HG02943 (cell line): ENCODE data around the gene FLT3.
"Not testable (repeated sequence)": the region's sequence is repeated elsewhere in the genome, so short reads cannot be mapped to it uniquely, and the experiment has no call there.

Source experiments
- ATAC-seq: cut with Tn5 transposase; IDR thresholded peaks from one replicate; pipeline ENCODE4 v1.9.1; 2021; ENCODE audit warnings: mild to moderate bottlenecking, low read depth, moderate library complexity; ENCODE audit not compliant: unreplicated experiment

FLT3 gene

DNA sequence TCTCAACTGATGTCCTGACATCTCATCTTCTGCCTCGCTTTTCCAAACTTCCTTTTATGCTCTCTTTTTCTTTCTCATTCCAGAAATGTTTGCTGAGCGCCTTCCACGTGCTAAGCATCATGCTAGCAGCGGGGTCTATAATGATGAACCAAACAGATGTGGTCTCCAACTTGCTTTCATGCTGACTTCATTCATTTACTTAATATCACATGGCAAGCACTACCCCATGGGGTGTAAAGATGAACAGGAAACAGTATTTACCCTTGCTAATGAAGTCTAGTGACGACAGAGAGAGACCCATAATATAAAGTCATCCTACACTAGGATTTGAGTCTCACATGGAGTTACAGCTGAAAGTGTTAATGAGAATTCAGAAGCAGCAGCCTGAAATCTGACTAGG is 90.3 kb downstream of the FLT3 start:
- ATAC-seq, result no peak

DNA sequence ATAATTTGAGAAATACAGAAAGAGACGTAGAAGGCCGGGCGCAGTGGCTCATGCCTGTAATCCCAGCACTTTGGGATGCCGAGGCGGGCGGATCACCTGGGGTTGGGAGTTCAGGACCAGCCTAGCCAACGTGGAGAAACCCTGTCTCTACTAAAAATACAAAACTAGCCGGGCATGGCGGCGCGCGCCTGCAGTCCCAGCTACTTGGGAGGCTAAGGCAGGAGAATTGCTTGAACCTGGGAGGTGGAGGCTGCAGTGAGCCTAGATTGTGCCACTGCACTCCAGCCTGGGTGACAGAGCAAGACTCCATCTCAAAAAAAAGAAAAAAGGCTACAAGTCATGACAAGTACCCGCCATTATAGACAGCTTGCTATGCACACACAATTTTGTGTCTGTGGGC is 95.4 kb downstream of the FLT3 start:
- not testable (repeated sequence) for ATAC-seq

DNA sequence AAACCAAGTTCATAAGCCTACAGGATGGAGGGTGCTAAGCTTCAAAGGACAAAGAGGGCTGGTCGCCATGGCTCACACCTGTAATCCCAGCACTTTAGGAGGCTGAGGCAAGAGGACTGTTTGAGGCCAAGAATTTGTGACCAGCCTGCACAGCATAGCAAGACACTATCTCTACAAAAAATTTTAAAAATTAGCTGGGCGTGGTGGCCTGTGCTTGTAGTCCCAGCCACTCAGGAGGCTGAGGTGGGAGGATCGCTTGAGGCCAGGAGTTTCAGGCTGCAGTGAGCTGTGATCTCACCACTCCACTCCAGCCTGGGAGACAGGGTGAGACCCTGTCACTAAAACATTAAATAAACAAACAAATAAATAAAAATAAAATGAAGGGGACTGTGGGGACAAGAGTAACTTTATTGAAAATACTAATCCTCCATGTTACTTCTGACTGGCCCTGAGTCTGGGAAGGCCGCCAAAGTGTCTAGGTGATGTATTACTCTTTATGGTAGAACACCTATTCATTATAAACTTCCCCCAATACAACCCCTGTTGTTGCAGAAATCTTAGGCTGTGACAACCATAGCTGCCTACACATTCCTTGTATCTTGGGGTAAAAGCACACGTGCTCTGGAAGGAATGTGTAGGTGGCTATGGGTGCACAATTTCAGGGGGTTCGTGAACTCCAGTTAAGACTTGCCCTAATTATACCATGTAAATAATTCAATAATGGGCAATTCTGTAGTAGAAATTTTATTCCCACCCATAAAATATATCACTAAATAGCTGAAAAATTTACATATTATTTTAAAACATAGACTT is 97.3 kb downstream of the FLT3 start:
- no peak for ATAC-seq

DNA sequence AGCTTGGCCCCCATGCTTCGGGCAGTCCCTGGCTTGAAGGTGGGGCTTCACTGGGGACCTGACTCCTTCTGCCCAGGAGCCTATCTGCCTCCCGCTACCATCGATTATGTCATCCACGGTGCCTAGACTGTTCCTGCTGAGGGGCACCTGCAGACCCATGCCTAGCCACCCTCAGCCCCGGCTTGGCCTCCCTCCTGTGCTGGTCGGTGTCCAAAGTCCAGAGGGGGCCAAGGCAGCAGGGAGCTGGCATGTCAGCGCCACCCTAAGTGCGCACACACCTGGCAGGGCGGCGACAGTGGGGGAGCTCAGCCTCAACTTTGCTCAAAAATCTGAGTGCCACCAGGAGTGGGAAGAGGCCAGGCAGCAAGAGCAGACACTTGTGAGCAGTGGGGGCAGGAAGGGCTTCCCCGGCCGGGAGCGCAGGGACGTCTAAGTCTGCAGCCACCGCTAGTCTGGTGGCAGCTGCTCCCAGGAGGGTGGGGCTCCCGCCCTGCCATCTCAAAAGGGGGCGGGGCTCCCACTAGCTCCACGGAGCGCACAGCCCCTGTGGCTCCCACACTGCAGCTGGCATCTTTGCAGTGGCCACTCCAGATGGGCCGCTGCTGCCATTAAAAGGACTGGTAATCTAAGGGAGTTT is 98.4 kb downstream of the FLT3 start:
- ATAC-seq, result no peak

DNA sequence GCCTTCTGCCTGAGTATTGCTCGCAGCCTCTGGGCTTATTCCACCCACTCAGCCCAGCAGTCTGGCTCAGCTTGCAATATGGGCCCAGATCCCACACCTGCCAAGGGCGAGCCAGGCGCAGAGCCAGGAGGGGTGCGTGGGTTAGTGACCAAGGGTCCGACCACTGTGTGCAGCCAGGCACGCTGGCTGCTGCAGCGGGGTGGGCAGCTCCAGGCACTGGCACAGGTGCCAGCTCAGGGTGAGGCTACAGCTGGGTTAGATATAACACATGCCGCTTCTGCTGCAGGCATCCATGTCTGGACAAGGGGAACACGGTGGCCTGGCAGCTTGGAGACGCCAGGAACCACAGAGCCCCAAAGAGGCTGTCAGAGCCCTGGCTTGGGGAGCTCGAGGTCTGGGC is 99.3 kb downstream of the FLT3 start:
- ATAC-seq, result no peak

DNA sequence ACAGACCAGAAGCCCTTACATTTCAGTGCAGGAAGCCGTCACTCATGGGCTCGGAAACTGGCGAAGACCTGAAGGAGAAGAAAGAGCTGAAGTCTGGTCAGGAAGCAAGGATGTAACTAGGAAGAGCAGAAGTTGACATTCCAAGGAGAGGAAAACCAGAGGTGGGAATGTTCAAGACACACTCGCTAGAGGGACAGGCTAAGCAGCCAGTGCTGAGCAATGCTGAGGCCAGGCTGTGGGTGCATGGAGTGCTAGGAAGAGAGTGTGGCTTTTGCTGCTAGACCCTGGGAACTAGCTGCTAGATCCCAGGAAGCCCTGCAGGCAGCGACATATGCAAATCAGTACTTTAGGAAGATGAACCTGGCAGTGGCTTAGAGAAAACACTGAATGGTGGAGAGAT is 99.8 kb downstream of the FLT3 start:
- no peak for ATAC-seq

DNA sequence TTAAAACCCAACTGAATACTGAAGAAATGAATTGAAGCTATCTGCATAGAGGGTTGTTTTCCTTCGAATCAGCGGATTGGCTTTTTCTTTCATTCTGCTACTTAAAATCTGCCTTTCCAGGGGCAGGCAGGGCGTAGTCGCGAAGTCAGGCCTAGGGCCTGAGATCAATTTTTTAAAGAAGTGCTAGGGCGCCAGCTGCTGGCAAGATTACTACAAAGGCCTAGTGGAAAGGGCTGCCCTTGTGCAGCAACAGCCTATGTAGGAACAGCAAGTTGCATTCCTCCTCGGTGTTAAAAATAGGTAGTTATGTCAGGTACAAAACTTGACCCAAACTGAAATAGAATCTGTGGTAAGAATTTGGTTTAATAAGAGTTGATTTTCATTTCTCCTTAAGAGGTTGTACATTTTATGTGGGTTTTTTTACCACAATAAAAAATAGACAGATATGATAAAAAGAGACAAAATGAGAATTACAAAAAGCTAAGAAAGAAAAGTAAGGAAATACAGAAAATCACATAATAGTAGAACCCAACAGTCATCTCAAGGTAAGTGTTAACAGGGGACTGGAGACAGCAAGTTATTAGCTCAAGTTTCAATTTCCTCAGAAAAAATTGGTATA is 102.4 kb downstream of the FLT3 start:
- ATAC-seq, result no peak

DNA sequence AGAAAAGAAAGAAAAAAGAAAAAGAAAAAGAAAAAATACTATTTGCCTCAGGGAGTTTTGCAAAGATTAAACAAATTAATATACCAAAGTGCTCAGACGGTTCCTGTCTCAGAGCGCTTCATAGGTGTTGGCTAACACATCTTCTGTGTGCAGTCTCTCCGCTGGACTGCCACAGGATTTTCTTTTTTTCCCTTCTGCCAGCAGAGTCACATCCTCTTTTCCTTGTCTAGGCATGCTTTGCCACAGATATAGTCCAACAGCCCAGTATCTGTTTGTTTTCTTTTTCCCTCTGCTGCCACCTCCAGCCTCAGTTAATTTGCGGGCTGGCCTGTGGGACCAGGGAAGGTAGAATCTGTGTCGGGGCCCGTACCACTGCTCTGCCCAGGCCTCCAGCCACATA is 108.5 kb downstream of the FLT3 start:
- ATAC-seq, result no peak

DNA sequence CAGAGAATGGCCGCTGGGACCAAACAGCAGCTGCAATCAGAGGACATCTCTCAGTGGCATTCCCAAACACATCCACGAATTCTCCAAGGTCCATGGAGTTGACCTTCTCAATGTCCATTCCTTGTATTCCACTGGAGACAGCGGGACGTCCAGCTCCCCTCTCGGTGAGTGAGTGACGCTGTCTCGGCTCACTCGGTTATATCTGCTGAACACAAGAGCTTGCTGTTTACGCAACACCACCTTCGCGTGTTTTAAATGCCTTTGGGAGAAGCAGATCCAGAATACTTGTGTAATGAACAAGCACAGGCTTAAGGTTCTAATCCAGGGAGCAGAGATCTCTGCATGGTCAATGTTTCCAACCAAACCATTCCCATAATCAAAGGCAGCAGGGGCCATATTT is 111.9 kb downstream of the FLT3 start, which contains the start of gene URAD:
Gene URAD (minus strand): TSS at position 174 of the 400 bp plus-strand sequence. CDS start 56 bp downstream, at position 118.
- no peak for ATAC-seq

DNA sequence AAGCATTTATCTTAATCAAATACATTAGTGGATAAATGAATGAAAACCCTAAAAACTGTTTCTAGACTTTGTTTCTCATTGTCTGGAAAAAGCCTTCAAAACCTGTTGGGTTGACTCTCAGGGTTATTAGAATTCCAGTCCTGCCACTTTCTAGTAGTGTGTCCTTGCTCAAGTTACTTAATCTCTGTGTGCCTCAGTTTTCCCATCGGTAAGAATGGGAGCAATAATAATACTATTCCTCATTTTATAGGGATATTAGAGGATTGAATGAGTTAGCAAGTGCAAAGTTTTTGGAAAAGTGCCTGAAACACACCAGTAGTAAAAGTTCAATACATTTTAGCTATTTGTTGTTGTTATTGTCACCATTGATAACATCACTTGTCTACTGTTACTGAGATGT is 114.8 kb downstream of the FLT3 start:
- no peak for ATAC-seq

DNA sequence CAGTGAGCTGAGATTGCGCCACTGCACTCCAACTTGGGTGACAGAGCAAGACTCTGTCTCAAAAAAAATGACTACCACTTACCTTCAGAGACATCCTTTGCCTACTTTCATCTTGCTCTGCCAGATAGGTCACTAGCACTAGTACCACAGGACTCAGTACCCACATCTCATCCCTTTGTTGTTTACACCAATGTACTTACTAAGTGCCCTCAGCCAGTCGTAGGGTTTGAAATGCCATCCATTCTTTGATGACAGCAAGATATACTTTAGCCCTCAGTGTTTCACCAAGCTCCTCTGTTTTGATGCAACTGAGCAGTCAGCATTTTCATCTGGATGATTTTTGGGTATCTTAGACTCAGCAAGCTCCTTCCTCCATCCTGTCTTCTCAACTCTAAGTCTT is 118.0 kb downstream of the FLT3 start:
- ATAC-seq, result no peak

DNA sequence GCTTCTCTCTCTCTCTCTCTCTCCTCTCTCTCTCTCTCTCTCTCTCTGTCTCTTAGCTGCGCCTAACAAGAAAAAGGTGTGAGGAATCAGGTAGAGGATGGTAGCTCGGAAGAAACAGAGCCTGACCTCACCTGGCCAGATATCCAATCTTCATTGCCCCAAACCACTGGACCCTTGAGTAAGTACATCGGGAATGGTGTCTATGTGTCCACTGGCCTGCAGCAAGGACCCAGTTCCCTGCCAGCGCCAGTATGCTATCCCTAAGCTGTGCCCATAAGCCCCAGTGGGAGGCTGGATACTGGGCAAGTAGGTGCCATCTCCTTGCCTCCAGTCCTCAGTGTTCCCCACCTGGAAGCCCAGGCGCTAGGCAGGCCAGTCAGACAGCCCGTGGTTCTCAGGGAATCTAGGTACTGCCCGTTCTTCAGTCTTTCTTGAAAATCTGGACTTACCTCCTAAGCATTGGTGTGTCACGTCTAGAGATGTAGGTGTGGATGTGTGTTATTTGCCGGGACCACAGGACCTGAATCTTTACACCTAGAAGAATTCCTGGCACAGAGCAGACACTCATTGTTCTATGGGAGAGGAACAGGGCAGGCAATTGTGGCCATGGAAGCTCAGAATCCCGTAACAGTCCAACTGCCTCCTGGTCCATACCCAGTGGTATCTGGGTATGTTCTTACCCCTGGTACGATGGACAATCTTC is 119.2 kb downstream of the FLT3 start:
- no peak for ATAC-seq

DNA sequence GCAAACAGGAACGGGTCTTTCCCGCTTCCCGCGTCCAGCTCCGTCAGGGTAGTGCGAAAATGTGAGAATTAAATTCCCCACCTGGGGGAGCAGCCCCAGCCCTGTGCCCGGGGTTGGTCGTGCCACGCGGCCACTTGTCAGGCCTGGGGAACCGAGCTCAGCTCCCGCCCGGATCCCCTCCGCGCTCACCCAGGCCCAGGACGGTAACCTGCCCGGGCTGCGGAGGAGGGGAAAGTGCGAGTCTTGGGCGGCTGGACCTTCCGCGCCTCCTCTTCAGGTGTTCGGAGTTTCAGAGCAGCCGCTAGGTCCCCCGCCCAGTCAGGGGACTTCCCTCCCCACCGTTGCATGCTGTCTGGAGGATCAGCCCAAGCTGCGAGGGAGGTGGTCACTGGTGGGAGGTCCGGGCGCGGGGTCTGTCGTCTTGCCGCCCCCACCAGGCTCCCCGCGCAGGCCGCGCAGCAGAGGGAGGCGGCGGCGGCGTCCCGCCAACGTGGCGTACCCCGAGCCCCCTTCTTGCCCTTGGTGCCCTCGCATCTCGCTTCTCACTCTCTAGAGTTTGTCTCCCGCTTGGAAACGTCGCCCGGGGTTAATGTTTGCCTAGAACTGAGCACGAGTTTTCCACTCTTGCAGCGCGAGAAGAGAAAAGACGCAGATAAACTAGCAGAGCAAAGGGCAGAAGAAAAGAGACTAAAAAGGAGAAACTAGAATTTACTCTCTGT is 119.9 kb downstream of the FLT3 start:
- ATAC-seq, result no peak

DNA sequence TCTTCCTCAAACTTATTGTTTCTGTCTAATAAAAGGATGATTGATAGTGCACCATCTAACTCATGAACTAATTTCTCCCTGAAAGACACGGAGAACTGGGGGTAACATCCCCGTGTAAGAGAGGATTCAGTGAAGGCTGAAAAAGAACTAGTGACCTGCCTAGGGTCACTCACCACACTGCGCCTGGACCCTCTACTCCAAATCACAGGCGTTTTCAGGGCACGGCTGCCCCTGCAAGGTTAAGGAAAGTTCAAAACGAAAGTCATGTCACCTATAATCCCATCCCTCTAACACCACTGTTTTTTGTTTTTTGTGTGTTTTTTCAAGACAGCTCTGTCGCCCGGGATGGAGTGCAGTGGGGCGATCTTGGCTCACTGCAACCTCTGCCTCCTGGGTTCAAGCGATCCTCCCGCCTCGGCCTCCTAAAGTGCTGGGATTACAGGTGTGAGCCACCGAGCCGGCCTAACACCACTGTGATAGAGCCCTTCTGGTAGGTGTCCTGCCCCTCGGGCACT is 120.6 kb downstream of the FLT3 start:
- ATAC-seq, result no peak

DNA sequence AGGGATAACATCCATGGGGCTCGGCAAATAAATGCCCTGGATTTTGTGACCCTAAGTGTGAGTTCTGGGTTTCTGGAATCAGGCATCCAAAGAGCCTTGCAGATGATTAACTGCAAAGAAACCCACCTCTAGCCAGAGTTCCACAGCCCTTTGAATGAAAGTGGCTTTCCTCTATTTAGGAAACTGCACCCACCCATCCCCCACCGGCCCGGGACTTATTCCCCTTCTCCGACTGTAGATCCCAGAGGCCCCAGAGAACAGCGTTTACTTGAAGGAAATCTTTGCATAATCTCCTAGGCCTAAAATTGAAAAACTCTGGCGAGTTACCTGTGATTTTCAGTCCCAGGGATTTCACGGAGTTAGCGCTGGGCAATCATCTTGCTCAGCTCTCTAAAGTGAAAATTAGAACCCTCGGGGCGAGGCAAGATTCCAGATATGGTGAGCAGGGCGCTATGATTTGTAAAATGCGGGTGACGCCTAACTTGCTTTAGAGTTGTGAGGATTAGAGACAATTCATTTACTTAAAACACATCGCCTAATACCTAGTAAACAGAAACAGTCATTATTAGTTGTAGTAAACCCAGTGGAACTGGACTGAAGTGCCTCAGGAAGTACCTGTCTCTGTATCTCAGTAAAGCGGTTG is 121.3 kb downstream of the FLT3 start:
- ATAC-seq, result no peak

DNA sequence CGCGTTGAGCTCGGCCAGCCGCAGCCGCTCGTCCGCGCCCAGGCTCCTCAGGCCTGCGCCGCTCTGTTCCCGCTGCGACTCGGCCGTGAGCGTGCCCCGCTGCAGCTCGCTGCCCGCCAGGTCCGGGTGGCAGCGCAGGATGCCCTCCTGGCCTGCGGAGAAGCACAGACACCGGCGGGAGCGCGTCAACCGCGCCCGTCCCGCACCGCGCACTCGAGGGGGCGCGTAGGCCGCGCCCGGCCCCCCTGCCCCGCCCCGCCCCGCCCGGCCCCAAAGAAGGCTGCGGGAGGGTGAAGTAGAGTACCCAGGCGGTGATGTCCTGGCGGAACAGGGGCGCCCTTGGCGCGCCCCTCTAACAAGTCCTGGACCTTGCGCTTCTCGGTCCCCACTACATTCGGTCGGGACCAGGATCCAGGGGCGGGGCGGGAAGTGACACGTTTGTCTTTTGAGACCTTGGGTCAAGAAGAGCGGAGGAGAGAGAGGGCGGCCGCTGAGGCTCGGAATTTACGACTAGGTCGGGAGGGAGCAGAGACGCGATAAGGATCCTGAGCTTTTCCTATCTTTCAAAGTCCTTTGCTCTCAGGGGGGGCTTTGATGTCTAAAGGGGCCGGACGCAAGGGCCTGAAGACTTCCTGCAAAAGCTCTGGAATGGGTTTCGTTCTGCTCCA is 121.9 kb downstream of the FLT3 start:
- no peak for ATAC-seq

DNA sequence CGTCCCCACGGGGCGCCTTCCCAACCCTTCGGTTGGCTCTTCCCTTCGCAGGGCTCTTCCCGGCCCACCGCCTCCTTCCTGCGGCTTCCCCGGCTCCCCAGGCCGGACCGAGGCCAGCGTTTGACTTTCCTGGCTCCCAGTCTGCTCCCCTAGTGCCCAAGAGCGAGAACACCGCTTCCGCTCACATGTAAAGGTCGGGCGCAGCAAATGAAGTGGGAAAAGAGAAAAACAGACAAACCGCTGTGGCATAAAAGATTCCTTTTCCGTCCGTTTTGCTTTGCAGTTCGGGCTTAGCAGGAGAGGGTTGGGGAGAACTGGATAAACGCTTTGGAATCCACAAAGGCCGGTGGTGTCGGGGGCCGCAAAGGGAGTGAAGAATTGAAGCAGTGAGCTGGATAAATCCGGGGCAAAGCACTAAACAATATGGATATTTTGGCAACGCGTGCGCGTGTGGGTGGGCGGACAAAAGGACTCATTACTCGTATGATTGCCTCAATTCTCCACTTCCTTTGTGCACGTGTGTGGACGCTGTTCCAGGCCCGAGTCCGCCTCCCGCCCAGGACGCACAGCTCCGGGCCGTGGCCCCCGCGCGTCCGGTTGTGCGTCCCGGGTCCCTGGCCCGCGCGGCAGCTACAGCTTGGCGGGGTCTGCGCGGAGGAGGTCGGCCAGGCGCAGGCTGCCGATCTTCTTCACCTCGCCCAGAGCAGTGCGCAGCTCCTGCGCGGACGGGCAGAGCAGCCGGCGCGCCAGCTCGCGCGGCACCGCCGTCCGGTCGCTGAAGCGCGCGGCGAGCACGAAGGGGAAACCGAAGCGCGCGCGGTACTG is 122.7 kb downstream of the FLT3 start:
- no peak for ATAC-seq

DNA sequence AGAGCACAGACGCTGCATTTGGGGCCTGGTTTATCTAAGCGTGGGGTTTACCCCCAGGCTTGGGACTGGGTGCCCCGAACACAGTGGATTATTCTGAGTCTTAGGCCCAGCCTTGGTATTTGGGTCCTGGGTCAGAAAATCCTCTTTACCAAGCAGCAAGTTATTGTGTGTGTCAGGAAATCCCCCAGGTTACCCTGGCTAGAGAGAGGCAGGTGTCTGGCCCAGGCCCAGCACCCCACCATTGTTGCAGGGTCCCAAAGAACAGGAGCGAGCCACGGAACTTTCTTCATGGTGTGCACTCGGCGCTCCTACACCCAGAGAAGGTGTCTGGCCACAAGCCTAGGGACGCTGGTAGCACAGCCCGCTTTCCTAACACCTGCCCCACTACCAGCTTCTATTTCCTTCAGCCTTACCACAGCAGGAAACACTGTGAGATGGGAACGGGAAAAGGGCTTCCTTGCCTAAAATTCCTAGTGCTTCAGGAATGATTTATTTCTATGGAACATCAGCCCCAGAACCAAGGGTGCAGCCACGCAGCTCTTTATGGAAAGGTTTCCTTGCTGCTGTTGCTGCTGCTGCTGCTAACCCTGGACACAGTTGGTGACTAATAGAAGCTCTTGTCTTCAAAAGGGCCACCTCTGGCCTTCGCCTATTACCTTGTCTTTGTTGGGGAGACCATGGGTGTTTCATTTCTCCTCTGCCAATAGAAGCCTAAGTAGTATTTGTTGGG is 123.8 kb downstream of the FLT3 start:
- no peak for ATAC-seq
